ENCODE measurements around the gene DNAL4.

The DNAL4 gene

GRCh38 chr22:38737302-38738060, 56.5 kb downstream of the DNAL4 start:
- H3K36me3 Mint-ChIP-seq (ENCODE audit: low read depth), result peaks cover 78% of the 10 kb centered on the region
- no peaks in the 10 kb centered on the region for H3K27me3 Mint-ChIP-seq
- H3K27ac Mint-ChIP-seq, result peak overlapping the region; percentile 74
- no peak overlapping the region for H3K4me3 Mint-ChIP-seq
- H3K4me1 Mint-ChIP-seq (ENCODE audit: low read depth), result peaks cover 49% of the 10 kb centered on the region
- no peaks in the 10 kb centered on the region for H3K9me3 Mint-ChIP-seq

GRCh38 chr22:38736257-38736570, 57.7 kb downstream of the DNAL4 start:
- Mint-ChIP-seq H3K4me1 (ENCODE audit: low read depth) (peaks cover 49% of the 10 kb centered on the region), H3K4me3 (no peak overlapping the region), H3K27ac (peak overlapping the region; percentile 50), H3K36me3 (ENCODE audit: low read depth) (peaks cover 68% of the 10 kb centered on the region), H3K9me3 (no peaks in the 10 kb centered on the region), H3K27me3 (no peaks in the 10 kb centered on the region)

- Mint-ChIP-seq H3K36me3 (ENCODE audit: low read depth) (peaks cover 62% of the 10 kb centered on the region), H3K9me3 (no peaks in the 10 kb centered on the region), H3K27ac (peak overlapping the region; percentile 50), H3K4me3 (no peak overlapping the region), H3K27me3 (no peaks in the 10 kb centered on the region), H3K4me1 (ENCODE audit: low read depth) (peaks cover 44% of the 10 kb centered on the region)
Measured at GRCh38 chr22:38735465-38736256, 58.3 kb downstream of the DNAL4 start.

GRCh38 chr22:38735126-38735464, 58.8 kb downstream of the DNAL4 start:
- peak overlapping the region; percentile 50 for H3K27ac Mint-ChIP-seq
- no peaks in the 10 kb centered on the region for H3K27me3 Mint-ChIP-seq
- peaks cover 63% of the 10 kb centered on the region for H3K36me3 Mint-ChIP-seq (ENCODE audit: low read depth)
- H3K4me3 Mint-ChIP-seq, result no peak overlapping the region
- H3K9me3 Mint-ChIP-seq, result no peaks in the 10 kb centered on the region
- peaks cover 44% of the 10 kb centered on the region for H3K4me1 Mint-ChIP-seq (ENCODE audit: low read depth)

GRCh38 chr22:38734421-38735100, 59.4 kb downstream of the DNAL4 start:
- Mint-ChIP-seq H3K27me3 (no peaks in the 10 kb centered on the region), H3K4me1 (ENCODE audit: low read depth) (peaks cover 40% of the 10 kb centered on the region), H3K36me3 (ENCODE audit: low read depth) (peaks cover 62% of the 10 kb centered on the region), H3K9me3 (no peaks in the 10 kb centered on the region), H3K27ac (peak overlapping the region; percentile 75), H3K4me3 (no peak overlapping the region)

GRCh38 chr22:38733724-38734381, 60.1 kb downstream of the DNAL4 start:
- Mint-ChIP-seq H3K9me3 (no peaks in the 10 kb centered on the region), H3K27ac (peak overlapping the region; percentile 75), H3K36me3 (ENCODE audit: low read depth) (peaks cover 61% of the 10 kb centered on the region), H3K4me1 (ENCODE audit: low read depth) (peaks cover 40% of the 10 kb centered on the region), H3K27me3 (no peaks in the 10 kb centered on the region), H3K4me3 (no peak overlapping the region)

GRCh38 chr22:38733329-38733723, 60.6 kb downstream of the DNAL4 start:
- Mint-ChIP-seq H3K36me3 (ENCODE audit: low read depth) (peaks cover 63% of the 10 kb centered on the region), H3K4me3 (no peak overlapping the region), H3K27me3 (no peaks in the 10 kb centered on the region), H3K4me1 (ENCODE audit: low read depth) (peaks cover 40% of the 10 kb centered on the region), H3K9me3 (no peaks in the 10 kb centered on the region), H3K27ac (peak overlapping the region; percentile 71)

GRCh38 chr22:38732251-38732815, 61.6 kb downstream of the DNAL4 start:
- Mint-ChIP-seq H3K4me1 (ENCODE audit: low read depth) (peaks cover 35% of the 10 kb centered on the region), H3K9me3 (no peaks in the 10 kb centered on the region), H3K36me3 (ENCODE audit: low read depth) (peaks cover 61% of the 10 kb centered on the region), H3K27me3 (no peaks in the 10 kb centered on the region), H3K27ac (no peak overlapping the region), H3K4me3 (no peak overlapping the region)

- Mint-ChIP-seq H3K27ac (no peak overlapping the region), H3K4me1 (ENCODE audit: low read depth) (peaks cover 29% of the 10 kb centered on the region), H3K27me3 (no peaks in the 10 kb centered on the region), H3K9me3 (no peaks in the 10 kb centered on the region), H3K36me3 (ENCODE audit: low read depth) (peaks cover 61% of the 10 kb centered on the region), H3K4me3 (no peak overlapping the region)
Measured at GRCh38 chr22:38731703-38732161, 62.2 kb downstream of the DNAL4 start.

- Mint-ChIP-seq H3K36me3 (ENCODE audit: low read depth) (peaks cover 61% of the 10 kb centered on the region), H3K4me1 (ENCODE audit: low read depth) (peaks cover 21% of the 10 kb centered on the region), H3K27ac (no peak overlapping the region), H3K27me3 (no peaks in the 10 kb centered on the region), H3K9me3 (no peaks in the 10 kb centered on the region), H3K4me3 (no peak overlapping the region)
Measured at GRCh38 chr22:38730411-38730871, 63.5 kb downstream of the DNAL4 start.

GRCh38 chr22:38729946-38730345, 64.0 kb downstream of the DNAL4 start:
- H3K27ac Mint-ChIP-seq, result no peak overlapping the region
- no peak overlapping the region for H3K4me3 Mint-ChIP-seq
- H3K36me3 Mint-ChIP-seq (ENCODE audit: low read depth), result peaks cover 62% of the 10 kb centered on the region
- H3K27me3 Mint-ChIP-seq, result no peaks in the 10 kb centered on the region
- no peaks in the 10 kb centered on the region for H3K9me3 Mint-ChIP-seq
- H3K4me1 Mint-ChIP-seq (ENCODE audit: low read depth), result peaks cover 16% of the 10 kb centered on the region

GRCh38 chr22:38728871-38729796, 64.8 kb downstream of the DNAL4 start:
- H3K9me3 Mint-ChIP-seq, result no peaks in the 10 kb centered on the region
- H3K4me1 Mint-ChIP-seq (ENCODE audit: low read depth), result peaks cover 9% of the 10 kb centered on the region
- no peaks in the 10 kb centered on the region for H3K27me3 Mint-ChIP-seq
- H3K4me3 Mint-ChIP-seq, result no peak overlapping the region
- no peak overlapping the region for H3K27ac Mint-ChIP-seq
- peaks cover 63% of the 10 kb centered on the region for H3K36me3 Mint-ChIP-seq (ENCODE audit: low read depth)

All from stimulated activated naive CD8-positive, alpha-beta T cell treated with anti-CD3 and anti-CD28 coated beads, Interleukin-15, Interleukin-2, amounts not matched to agents 100 ng/mL and 50 ng/mL, for 24 hours (primary cell).